SK-N-SH treated with all-trans-retinoic acid at 6 μM for 48 hours (cell line): Measurements from ENCODE around the gene RPRD1A.
A peak's percentile ranks its signal among the peaks of the same experiment; 100 is the strongest.

Source experiments
- ATAC-seq: fragments of 200-7000 bp; cut with Tn5 transposase; 3 replicates; pipeline ENCODE4 v1.9.1; 2020; ENCODE audit warnings: mild to moderate bottlenecking, moderate library complexity
- BACH2 ChIP-seq: fragments of 250-450 bp; sonication (Bioruptor Pico); IDR thresholded peaks from 2 replicates; pipeline ENCODE4 v1.9.0; 2021; ENCODE audit warnings: mild to moderate bottlenecking, borderline replicate concordance
- CSDC2 ChIP-seq: fragments of 250-450 bp; sonication (Bioruptor Pico); IDR thresholded peaks from 2 replicates; pipeline ENCODE4 v1.5.0; 2020; ENCODE audit warnings: mild to moderate bottlenecking, moderate library complexity
- ESRRG ChIP-seq: fragments of 250-450 bp; sonication (Bioruptor Pico); IDR thresholded peaks from 2 replicates; pipeline ENCODE4 v1.6.1; 2021; ENCODE audit warnings: mild to moderate bottlenecking
- ISL1 ChIP-seq: fragments of 250-450 bp; sonication (Bioruptor Pico); IDR thresholded peaks from 2 replicates; pipeline ENCODE4 v2.1.2; 2022; ENCODE audit warnings: mild to moderate bottlenecking, moderate library complexity
- OSR1 ChIP-seq: fragments of 250-450 bp; sonication (Bioruptor Pico); IDR thresholded peaks from 2 replicates; pipeline ENCODE4 v1.8.0; 2022; ENCODE audit warnings: moderate library complexity, mild to moderate bottlenecking, inconsistent platforms
- PPARA ChIP-seq: fragments of 250-450 bp; sonication (Bioruptor Pico); IDR thresholded peaks from 2 replicates; pipeline ENCODE4 v1.5.0; 2020; ENCODE audit warnings: mild to moderate bottlenecking, borderline replicate concordance
- RARB ChIP-seq: fragments of 250-450 bp; sonication (Bioruptor Pico); IDR thresholded peaks from 2 replicates; pipeline ENCODE4 v1.8.0; 2021; ENCODE audit warnings: mild to moderate bottlenecking, moderate library complexity
- SNAI2 ChIP-seq: fragments of 250-450 bp; sonication (Bioruptor Pico); IDR thresholded peaks from 2 replicates; pipeline ENCODE4 v1.5.0; 2020; ENCODE audit warnings: mild to moderate bottlenecking, moderate library complexity
- TOX ChIP-seq: fragments of 250-450 bp; sonication (Bioruptor Pico); IDR thresholded peaks from 2 replicates; pipeline ENCODE4 v1.8.0; 2021; ENCODE audit warnings: mild to moderate bottlenecking, moderate library complexity, borderline replicate concordance
- ZC3H10 ChIP-seq: fragments of 250-450 bp; sonication (Bioruptor Pico); IDR thresholded peaks from 2 replicates; pipeline ENCODE4 v1.5.1; 2021; ENCODE audit warnings: mild to moderate bottlenecking, moderate library complexity
- ZFP3 ChIP-seq: fragments of 250-450 bp; sonication (Bioruptor Pico); IDR thresholded peaks from 2 replicates; pipeline ENCODE4 v1.5.0; 2020; ENCODE audit warnings: mild to moderate bottlenecking, moderate library complexity
- ZFP30 ChIP-seq: fragments of 450-650 bp; formaldehyde crosslinking; IDR thresholded peaks from 2 replicates; pipeline ENCODE4 v1.5.0; 2022; ENCODE audit warnings: mild to moderate bottlenecking, moderate library complexity
- ZNF565 ChIP-seq: fragments of 450-650 bp; formaldehyde crosslinking; conservative IDR thresholded peaks from 2 replicates; pipeline ENCODE4 v1.5.0; 2020; ENCODE audit warnings: low read depth, mild to moderate bottlenecking, moderate library complexity
- ZNF70 ChIP-seq: fragments of 450-650 bp; formaldehyde crosslinking; IDR thresholded peaks from 2 replicates; pipeline ENCODE4 v1.5.0; 2020; ENCODE audit warnings: mild to moderate bottlenecking, moderate library complexity
- ZNF8 ChIP-seq: fragments of 450-650 bp; formaldehyde crosslinking; IDR thresholded peaks from 2 replicates; pipeline ENCODE4 v1.5.0; 2020; ENCODE audit warnings: mild to moderate bottlenecking, moderate library complexity
- TF ChIP-seq, protein P1 (sequence below): fragments of 250-450 bp; sonication (Bioruptor Pico); IDR thresholded peaks from 2 replicates; pipeline ENCODE4 v1.8.0; 2020; ENCODE audit warnings: mild to moderate bottlenecking, moderate library complexity, borderline replicate concordance
- TF ChIP-seq, protein P2 (sequence below): fragments of 250-450 bp; sonication (Bioruptor Pico); IDR thresholded peaks from 2 replicates; pipeline ENCODE4 v1.8.0; 2021; ENCODE audit warnings: low read depth, mild to moderate bottlenecking, moderate library complexity, borderline replicate concordance
- TF ChIP-seq, protein P3 (sequence below): fragments of 250-450 bp; sonication (Bioruptor Pico); IDR thresholded peaks from 2 replicates; pipeline ENCODE4 v1.5.0; 2020; ENCODE audit warnings: mild to moderate bottlenecking, moderate library complexity
- TF ChIP-seq, protein P4 (sequence below): fragments of 250-450 bp; sonication (Bioruptor Pico); IDR thresholded peaks from 2 replicates; pipeline ENCODE4 v1.5.1; 2021; ENCODE audit warnings: mild to moderate bottlenecking, moderate library complexity

RPRD1A gene

DNA sequence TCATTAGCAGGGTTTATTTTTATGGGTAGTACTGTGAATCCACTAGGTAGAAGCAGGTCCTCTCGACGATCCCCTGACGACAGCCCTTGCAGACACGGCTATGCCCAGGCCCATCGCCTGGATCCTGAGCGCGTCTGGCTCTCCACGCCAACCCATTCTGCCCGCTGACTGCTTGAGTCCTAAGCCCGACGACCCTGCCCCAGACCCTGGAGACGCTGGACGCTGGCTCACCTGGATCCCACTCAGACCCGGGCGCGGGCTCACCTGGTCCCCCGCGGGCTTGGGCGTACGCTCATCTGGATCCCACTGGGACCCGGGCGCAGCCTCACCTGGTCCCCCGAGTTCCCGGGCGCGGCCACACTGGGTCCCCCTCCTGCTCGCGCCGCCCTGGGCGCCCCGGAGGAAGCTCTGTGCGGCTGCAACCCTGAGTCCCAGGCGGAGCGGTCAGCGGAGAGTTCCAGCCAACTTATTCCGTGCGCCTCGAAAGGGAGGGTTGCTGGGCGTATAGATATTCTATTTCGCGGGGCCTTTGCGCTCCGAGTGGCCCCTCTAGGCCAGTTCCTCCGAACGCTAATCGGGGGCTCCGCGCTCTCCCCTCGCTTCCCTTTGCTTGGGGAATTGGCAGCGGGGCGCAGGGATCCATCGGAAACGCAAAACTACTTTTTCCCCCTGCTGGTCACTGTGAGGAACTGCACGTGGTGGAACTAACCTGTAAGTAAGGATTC is 117.3 kb downstream of the RPRD1A start:
- TF ChIP-seq, protein P1, sequence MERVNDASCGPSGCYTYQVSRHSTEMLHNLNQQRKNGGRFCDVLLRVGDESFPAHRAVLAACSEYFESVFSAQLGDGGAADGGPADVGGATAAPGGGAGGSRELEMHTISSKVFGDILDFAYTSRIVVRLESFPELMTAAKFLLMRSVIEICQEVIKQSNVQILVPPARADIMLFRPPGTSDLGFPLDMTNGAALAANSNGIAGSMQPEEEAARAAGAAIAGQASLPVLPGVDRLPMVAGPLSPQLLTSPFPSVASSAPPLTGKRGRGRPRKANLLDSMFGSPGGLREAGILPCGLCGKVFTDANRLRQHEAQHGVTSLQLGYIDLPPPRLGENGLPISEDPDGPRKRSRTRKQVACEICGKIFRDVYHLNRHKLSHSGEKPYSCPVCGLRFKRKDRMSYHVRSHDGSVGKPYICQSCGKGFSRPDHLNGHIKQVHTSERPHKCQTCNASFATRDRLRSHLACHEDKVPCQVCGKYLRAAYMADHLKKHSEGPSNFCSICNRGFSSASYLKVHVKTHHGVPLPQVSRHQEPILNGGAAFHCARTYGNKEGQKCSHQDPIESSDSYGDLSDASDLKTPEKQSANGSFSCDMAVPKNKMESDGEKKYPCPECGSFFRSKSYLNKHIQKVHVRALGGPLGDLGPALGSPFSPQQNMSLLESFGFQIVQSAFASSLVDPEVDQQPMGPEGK (CRISPR knock-in tag), result no peak
- TF ChIP-seq ZNF565 (CRISPR knock-in tag), result no peak
- TF ChIP-seq BACH2 (CRISPR knock-in tag), result no peak
- no peak for TF ChIP-seq OSR1 (CRISPR knock-in tag)
- TF ChIP-seq, protein P2, sequence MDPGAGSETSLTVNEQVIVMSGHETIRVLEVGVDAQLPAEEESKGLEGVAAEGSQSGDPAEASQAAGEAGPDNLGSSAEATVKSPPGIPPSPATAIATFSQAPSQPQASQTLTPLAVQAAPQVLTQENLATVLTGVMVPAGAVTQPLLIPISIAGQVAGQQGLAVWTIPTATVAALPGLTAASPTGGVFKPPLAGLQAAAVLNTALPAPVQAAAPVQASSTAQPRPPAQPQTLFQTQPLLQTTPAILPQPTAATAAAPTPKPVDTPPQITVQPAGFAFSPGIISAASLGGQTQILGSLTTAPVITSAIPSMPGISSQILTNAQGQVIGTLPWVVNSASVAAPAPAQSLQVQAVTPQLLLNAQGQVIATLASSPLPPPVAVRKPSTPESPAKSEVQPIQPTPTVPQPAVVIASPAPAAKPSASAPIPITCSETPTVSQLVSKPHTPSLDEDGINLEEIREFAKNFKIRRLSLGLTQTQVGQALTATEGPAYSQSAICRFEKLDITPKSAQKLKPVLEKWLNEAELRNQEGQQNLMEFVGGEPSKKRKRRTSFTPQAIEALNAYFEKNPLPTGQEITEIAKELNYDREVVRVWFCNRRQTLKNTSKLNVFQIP, result no peak
- no peak for TF ChIP-seq PPARA (CRISPR knock-in tag)
- ATAC-seq, result peak; percentile 93

DNA sequence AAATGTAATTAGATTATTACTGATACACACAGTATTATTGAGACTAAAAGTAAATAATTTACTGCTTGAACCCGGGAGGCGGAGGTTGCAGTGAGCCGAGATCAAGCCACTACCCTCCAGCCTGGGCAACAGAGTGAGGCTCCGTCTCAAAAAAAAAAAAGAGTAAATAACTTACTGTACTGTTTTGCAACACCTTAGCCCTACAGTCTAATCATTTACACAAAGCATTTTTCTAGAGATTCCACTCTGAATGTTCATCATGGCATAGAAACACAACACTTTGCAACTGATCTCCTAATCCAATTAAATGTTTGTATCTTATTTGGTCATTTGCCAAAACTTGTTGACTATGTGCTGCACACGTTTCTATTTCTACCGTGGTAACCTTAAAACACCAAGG is 118.3 kb downstream of the RPRD1A start:
- no peak for ATAC-seq
- TF ChIP-seq ZNF8 (CRISPR knock-in tag) (no peak), SNAI2 (no peak), ISL1 (CRISPR knock-in tag) (no peak), ZFP3 (CRISPR knock-in tag) (no peak), RARB (no peak), ZFP30 (CRISPR knock-in tag) (no peak), BACH2 (CRISPR knock-in tag) (no peak), PPARA (CRISPR knock-in tag) (no peak), ZC3H10 (CRISPR knock-in tag) (no peak), TOX (no peak), CSDC2 (CRISPR knock-in tag) (no peak), ESRRG (CRISPR knock-in tag) (no peak)
- TF ChIP-seq, protein P2, result no peak
- TF ChIP-seq, protein P3, sequence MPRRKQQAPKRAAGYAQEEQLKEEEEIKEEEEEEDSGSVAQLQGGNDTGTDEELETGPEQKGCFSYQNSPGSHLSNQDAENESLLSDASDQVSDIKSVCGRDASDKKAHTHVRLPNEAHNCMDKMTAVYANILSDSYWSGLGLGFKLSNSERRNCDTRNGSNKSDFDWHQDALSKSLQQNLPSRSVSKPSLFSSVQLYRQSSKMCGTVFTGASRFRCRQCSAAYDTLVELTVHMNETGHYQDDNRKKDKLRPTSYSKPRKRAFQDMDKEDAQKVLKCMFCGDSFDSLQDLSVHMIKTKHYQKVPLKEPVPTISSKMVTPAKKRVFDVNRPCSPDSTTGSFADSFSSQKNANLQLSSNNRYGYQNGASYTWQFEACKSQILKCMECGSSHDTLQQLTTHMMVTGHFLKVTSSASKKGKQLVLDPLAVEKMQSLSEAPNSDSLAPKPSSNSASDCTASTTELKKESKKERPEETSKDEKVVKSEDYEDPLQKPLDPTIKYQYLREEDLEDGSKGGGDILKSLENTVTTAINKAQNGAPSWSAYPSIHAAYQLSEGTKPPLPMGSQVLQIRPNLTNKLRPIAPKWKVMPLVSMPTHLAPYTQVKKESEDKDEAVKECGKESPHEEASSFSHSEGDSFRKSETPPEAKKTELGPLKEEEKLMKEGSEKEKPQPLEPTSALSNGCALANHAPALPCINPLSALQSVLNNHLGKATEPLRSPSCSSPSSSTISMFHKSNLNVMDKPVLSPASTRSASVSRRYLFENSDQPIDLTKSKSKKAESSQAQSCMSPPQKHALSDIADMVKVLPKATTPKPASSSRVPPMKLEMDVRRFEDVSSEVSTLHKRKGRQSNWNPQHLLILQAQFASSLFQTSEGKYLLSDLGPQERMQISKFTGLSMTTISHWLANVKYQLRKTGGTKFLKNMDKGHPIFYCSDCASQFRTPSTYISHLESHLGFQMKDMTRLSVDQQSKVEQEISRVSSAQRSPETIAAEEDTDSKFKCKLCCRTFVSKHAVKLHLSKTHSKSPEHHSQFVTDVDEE (CRISPR knock-in tag), result no peak
- TF ChIP-seq, protein P1 (CRISPR knock-in tag), result no peak
- TF ChIP-seq, protein P4, sequence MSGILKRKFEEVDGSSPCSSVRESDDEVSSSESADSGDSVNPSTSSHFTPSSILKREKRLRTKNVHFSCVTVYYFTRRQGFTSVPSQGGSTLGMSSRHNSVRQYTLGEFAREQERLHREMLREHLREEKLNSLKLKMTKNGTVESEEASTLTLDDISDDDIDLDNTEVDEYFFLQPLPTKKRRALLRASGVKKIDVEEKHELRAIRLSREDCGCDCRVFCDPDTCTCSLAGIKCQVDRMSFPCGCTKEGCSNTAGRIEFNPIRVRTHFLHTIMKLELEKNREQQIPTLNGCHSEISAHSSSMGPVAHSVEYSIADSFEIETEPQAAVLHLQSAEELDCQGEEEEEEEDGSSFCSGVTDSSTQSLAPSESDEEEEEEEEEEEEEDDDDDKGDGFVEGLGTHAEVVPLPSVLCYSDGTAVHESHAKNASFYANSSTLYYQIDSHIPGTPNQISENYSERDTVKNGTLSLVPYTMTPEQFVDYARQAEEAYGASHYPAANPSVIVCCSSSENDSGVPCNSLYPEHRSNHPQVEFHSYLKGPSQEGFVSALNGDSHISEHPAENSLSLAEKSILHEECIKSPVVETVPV (CRISPR knock-in tag), result no peak

DNA sequence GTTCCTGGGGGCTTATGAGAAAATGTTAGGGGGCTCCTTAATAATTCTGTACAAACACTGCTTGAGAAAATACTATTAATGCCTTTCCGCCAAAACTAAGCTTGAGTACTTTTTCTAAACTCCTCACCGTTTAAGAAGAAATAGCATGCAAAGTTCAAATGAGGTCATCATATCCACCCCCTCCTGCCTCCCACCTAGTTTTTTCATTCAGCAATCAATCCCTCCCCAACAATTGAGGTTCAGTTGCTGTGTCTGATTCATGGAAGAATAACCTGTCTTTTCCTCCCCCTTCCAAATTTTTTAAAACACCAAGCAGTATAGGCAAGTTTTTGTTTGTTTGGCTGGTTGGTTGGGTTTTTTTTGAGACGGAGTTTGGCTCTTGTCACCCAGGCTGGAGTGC is 119.3 kb downstream of the RPRD1A start:
- no peak for TF ChIP-seq ZFP30 (CRISPR knock-in tag)
- no peak for TF ChIP-seq ZNF565 (CRISPR knock-in tag)
- TF ChIP-seq SNAI2, result no peak
- TF ChIP-seq, protein P2, result no peak
- TF ChIP-seq ZNF70, result no peak
- no peak for TF ChIP-seq ZNF8 (CRISPR knock-in tag)
- TF ChIP-seq OSR1 (CRISPR knock-in tag), result no peak
- ATAC-seq, result no peak
